ENCODE measurements around the gene EMX1.
"Not testable (repeated sequence)": the region's sequence is repeated elsewhere in the genome, so short reads cannot be mapped to it uniquely, and the experiment has no call there.

The EMX1 gene

GRCh38 chr2:72900191-72900825 lies 17.0 kb upstream of the EMX1 start:
- no peak overlapping the region for H3K4me3 ChIP-seq (replicated peaks; ENCODE audit: low read depth, low read length)
- no peak for TF ChIP-seq CTCF (IDR thresholded peaks at IDR 0.05; ENCODE audit: low read length, missing control alignments)
- DNase-seq (ENCODE audit: low read depth) = no peak

- TF ChIP-seq CTCF (IDR thresholded peaks at IDR 0.05; ENCODE audit: low read length, missing control alignments) = no peak
- no peak for DNase-seq (ENCODE audit: low read depth)
- no peak overlapping the region for H3K4me3 ChIP-seq (replicated peaks; ENCODE audit: low read depth, low read length)
Measured at GRCh38 chr2:72901426-72901825, 15.9 kb upstream of the EMX1 start.

GRCh38 chr2:72907369-72907768 lies 9.9 kb upstream of the EMX1 start:
- DNase-seq (ENCODE audit: low read depth); H3K4me3 ChIP-seq (replicated peaks; ENCODE audit: low read depth, low read length): not testable (repeated sequence)

GRCh38 chr2:72908741-72909140 lies 8.6 kb upstream of the EMX1 start:
- no peak for TF ChIP-seq CTCF (IDR thresholded peaks at IDR 0.05; ENCODE audit: low read length, missing control alignments)
- no peak for DNase-seq (ENCODE audit: low read depth)
- no peak overlapping the region for H3K4me3 ChIP-seq (replicated peaks; ENCODE audit: low read depth, low read length)

GRCh38 chr2:72911256-72911655 lies 6.1 kb upstream of the EMX1 start:
- DNase-seq (ENCODE audit: low read depth) = no peak
- no peak for TF ChIP-seq CTCF (IDR thresholded peaks at IDR 0.05; ENCODE audit: low read length, missing control alignments)
- no peak overlapping the region for H3K4me3 ChIP-seq (replicated peaks; ENCODE audit: low read depth, low read length)

GRCh38 chr2:72913486-72914205 lies 3.7 kb upstream of the EMX1 start:
- DNase-seq (ENCODE audit: low read depth) = no peak
- no peak overlapping the region for H3K4me3 ChIP-seq (replicated peaks; ENCODE audit: low read depth, low read length)
- TF ChIP-seq CTCF (IDR thresholded peaks at IDR 0.05; ENCODE audit: low read length, missing control alignments) = peak; percentile 20

GRCh38 chr2:72914206-72914559 lies 3.1 kb upstream of the EMX1 start:
- no peak for DNase-seq (ENCODE audit: low read depth)
- TF ChIP-seq CTCF (IDR thresholded peaks at IDR 0.05; ENCODE audit: low read length, missing control alignments) = no peak
- H3K4me3 ChIP-seq (replicated peaks; ENCODE audit: low read depth, low read length) = no peak overlapping the region
